ENCODE results near the gene ALG3.

DNA sequence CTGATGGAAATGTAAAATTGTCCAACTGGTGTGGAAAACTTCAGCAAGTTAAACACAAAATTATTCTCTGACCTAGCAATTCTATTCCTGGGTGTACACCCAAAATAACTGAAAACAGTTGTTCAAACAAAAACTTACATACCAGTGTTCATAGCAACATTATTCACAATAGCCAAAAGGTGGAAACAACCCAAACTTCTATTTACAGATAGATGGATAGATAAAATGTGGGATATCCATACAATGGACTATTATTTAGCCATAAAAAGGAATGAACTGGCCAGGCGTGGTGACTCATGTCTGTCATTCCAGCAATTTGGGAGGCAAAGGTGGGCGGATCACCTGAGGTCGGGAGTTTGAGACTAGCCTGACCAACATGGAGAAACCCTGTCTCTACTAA, 26.2 kb downstream of the ALG3 start:
- TF ChIP-seq, protein P1, sequence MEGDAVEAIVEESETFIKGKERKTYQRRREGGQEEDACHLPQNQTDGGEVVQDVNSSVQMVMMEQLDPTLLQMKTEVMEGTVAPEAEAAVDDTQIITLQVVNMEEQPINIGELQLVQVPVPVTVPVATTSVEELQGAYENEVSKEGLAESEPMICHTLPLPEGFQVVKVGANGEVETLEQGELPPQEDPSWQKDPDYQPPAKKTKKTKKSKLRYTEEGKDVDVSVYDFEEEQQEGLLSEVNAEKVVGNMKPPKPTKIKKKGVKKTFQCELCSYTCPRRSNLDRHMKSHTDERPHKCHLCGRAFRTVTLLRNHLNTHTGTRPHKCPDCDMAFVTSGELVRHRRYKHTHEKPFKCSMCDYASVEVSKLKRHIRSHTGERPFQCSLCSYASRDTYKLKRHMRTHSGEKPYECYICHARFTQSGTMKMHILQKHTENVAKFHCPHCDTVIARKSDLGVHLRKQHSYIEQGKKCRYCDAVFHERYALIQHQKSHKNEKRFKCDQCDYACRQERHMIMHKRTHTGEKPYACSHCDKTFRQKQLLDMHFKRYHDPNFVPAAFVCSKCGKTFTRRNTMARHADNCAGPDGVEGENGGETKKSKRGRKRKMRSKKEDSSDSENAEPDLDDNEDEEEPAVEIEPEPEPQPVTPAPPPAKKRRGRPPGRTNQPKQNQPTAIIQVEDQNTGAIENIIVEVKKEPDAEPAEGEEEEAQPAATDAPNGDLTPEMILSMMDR (conservative IDR thresholded peaks at IDR 0.05), result no peak
- TF ChIP-seq ZFX (IDR thresholded peaks at IDR 0.05), result no peak

All from C4-2B (cell line).